ENCODE results near the gene SAE1. TPM values are rescaled to one million over a fixed set of nuclear protein-coding genes. Genes with fewer than 3 reads are reported as not detected.
"Not testable (repeated sequence)": the region's sequence is repeated elsewhere in the genome, so short reads cannot be mapped to it uniquely, and the experiment has no call there.

SAE1 gene
- polyA plus RNA-seq, 3 donors, result 28.3 to 54.2 (median 46.5) TPM

GRCh38 chr19:47135156-47135555 lies 4.5 kb downstream of the SAE1 start:
- Mint-ChIP-seq H3K36me3 (peaks cover 17 to 48% of the 10 kb centered on the region in 2 donors), H3K9me3 (peaks cover 0 to 4% (median 0%) of the 10 kb centered on the region in 7 donors), H3K27me3 (ENCODE audit: low read depth in 3 of 3) (peaks cover 0 to 1% (median 0%) of the 10 kb centered on the region in 3 donors), H3K4me1 (peaks cover 37% of the 10 kb centered on the region), H3K27ac (peak overlapping the region in 1 of 7 donors; percentile 73), H3K4me3 (no peak overlapping the region)
- intact Hi-C loops (cut with micrococcal nuclease), result no loop called here
- H3K27ac ChIP-seq (ENCODE audit: low read depth in 1 of 2, low read length in 2 of 2), result no peak overlapping the region
- no peaks in the 10 kb centered on the region for H3K27me3 ChIP-seq (ENCODE audit: control insufficient read depth in 2 of 2, insufficient read depth in 2 of 2, low read length in 2 of 2)
- H2AFZ ChIP-seq (ENCODE audit: insufficient read depth, low read depth, low read length, poor library complexity, severe bottlenecking), result no peak overlapping the region
- no peak overlapping the region for H3K4me3 ChIP-seq (replicated peaks in 1 of 3; ENCODE audit: low read depth in 2 of 3, low read length in 3 of 3)
- TF ChIP-seq CTCF (IDR thresholded peaks at IDR 0.05), result no peak
- H3K4me2 ChIP-seq (replicated peaks; ENCODE audit: extremely low read depth, low read length, poor library complexity, severe bottlenecking), result no peak overlapping the region
- H3K4me1 ChIP-seq (ENCODE audit: control insufficient read depth in 1 of 2, insufficient read depth in 2 of 2, low read length in 2 of 2), result peaks cover 13 to 23% of the 10 kb centered on the region in 2 donors
- H3K79me2 ChIP-seq (ENCODE audit: insufficient read depth, low read length), result peaks cover 95% of the 10 kb centered on the region
- H3K9ac ChIP-seq (ENCODE audit: insufficient read depth, low read length, poor library complexity, severe bottlenecking), result no peak overlapping the region
- H3K36me3 ChIP-seq (replicated peaks in 1 of 2; ENCODE audit: control insufficient read depth in 1 of 2, insufficient read depth in 2 of 2, low read length in 2 of 2), result peaks cover 0 to 7% of the 10 kb centered on the region in 2 donors
- no peaks in the 10 kb centered on the region for H3K9me3 ChIP-seq (replicated peaks in 1 of 2; ENCODE audit: control insufficient read depth in 1 of 2, insufficient read depth in 1 of 2, low read length in 2 of 2)
- peaks cover 34% of the 10 kb centered on the region for H4K20me1 ChIP-seq (ENCODE audit: insufficient read depth, low read length)
- WGBS (ENCODE audit: insufficient coverage), result no CpG with 5 or more reads among the region's 3 CpGs
- DNase-seq, result no peak

GRCh38 chr19:47141252-47141651 lies 10.6 kb downstream of the SAE1 start:
- DNase-seq; H3K27me3 Mint-ChIP-seq (ENCODE audit: low read depth in 3 of 3); H3K4me1 Mint-ChIP-seq; H2AFZ ChIP-seq (ENCODE audit: insufficient read depth, low read depth, low read length, poor library complexity, severe bottlenecking); H3K27ac ChIP-seq (ENCODE audit: low read depth in 1 of 2, low read length in 2 of 2); H3K4me3 Mint-ChIP-seq; H3K9me3 ChIP-seq (replicated peaks in 1 of 2; ENCODE audit: control insufficient read depth in 1 of 2, insufficient read depth in 1 of 2, low read length in 2 of 2); H3K9me3 Mint-ChIP-seq; H3K4me2 ChIP-seq (replicated peaks; ENCODE audit: extremely low read depth, low read length, poor library complexity, severe bottlenecking); H3K9ac ChIP-seq (ENCODE audit: insufficient read depth, low read length, poor library complexity, severe bottlenecking); H3K4me1 ChIP-seq (ENCODE audit: control insufficient read depth in 1 of 2, insufficient read depth in 2 of 2, low read length in 2 of 2); H3K27me3 ChIP-seq (ENCODE audit: control insufficient read depth in 2 of 2, insufficient read depth in 2 of 2, low read length in 2 of 2); H3K4me3 ChIP-seq (replicated peaks in 1 of 3; ENCODE audit: low read depth in 2 of 3, low read length in 3 of 3): not testable (repeated sequence)
- peaks cover 10% of the 10 kb centered on the region for H4K20me1 ChIP-seq (ENCODE audit: insufficient read depth, low read length)
- H3K79me2 ChIP-seq (ENCODE audit: insufficient read depth, low read length), result peaks cover 75% of the 10 kb centered on the region
- 95% methylated on average over 2 of the region's 7 CpGs for WGBS (ENCODE audit: insufficient coverage)
- Mint-ChIP-seq H3K36me3 (peaks cover 39 to 74% of the 10 kb centered on the region in 2 donors), H3K27ac (peak overlapping the region in 4 of 7 donors; percentile 37 to 82 (median 61))
- intact Hi-C loops (cut with micrococcal nuclease), result loop anchor here in 1 of 2 donors (10.0 kb wide), 1 partner anchor 64 kb away; no protein-coding TSS in a partner anchor
- peaks cover 40 to 46% of the 10 kb centered on the region in 2 donors for H3K36me3 ChIP-seq (replicated peaks in 1 of 2; ENCODE audit: control insufficient read depth in 1 of 2, insufficient read depth in 2 of 2, low read length in 2 of 2)
